Thoracic aorta endothelial cell (primary cell): Measurements from ENCODE around the gene EEA1. TPM values are rescaled to one million over a fixed set of nuclear protein-coding genes. Genes with fewer than 3 reads are reported as not detected.

ENCODE experiments used
- small RNA-seq: library from RNA; depleted of rRNA; stranded (forward); fragments of <200 nt; gene quantifications from one replicate; pipeline ENCODE3, GENCODE V24; 2012
- total RNA-seq: library from RNA; depleted of rRNA; stranded (reverse); fragments of >200 nt; gene quantifications from 2 replicates; pipeline ENCODE4 v1.2.3, GENCODE V29; 2012

The EEA1 gene
- 39.1 and 47.4 TPM in 2 replicates for total RNA-seq

DNA sequence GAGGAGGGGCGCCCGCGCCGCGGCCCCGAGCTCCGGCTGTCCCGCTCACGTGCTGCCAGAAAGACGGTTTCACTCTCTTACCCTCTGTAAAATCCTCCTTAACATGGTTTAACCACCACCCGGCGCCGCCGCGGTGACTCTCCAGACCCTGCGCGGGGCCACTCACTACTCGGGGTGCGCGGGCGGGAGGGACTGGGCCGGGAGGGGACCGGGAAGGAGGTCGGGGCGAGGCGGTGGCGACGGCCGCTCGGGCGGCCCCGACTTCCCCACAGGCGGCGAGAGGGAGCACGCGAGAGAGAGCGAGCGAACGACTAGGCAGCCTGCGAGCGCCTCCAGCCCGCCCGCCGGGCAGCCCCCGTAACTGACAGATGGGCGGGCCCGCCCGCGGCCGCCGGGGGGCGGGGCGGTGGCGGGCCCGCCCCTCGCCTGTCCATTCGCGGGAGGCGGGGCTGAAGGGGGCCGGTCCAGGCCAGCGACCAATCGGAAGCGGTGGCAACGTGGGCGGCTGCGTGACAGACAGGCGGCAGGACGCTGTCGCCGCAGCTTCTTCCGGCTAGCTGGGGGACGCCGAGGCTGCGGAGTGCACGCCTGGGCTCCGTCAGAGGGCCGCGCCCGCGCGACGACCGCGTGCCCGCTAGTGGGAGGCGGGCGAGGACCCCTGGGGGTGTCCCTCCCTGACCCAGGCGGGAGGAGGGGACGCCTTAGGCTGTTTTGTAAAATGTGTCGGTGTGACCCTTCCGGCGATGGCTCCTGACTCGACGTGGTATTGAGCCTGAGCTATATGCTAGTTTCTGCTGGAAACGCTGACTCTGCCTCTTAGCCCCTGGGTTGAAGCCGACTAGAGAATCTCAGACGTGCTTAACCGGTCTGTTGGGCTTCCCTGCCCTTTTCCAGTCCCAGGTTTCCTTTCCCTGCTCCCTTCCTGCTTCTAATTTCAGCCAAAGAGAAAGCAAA is at the start of gene EEA1:
Gene EEA1 (minus strand): TSS at position 334 of the 954 bp plus-strand sequence. CDS start 229 bp downstream, at position 105.

Small RNAs within 50 kb of the gene (small RNA-seq; reads per million reads assigned to genes)
- 0.84 reads per million, percentile 12 among the genes with 10 or more reads in this experiment for gene RNU6-1329P

Other genes starting within 250 kb of the EEA1 start
- not detected in 2 replicates for gene PLEKHG7, start 226.3 kb downstream of the EEA1 start, total RNA-seq